CD4-positive, alpha-beta T cell (primary cell): ENCODE data around the gene SH3BP1. TPM values are rescaled to one million over a fixed set of nuclear protein-coding genes. Genes with fewer than 3 reads are reported as not detected.

Experiments used
- ATAC-seq: fragments of 200-7000 bp; cut with Tn5 transposase; one replicate; pipeline ENCODE4 v1.10.0; 2022; ENCODE audit warnings: mild to moderate bottlenecking; ENCODE audit not compliant: poor library complexity
- CTCF ChIA-PET: fragments of 350-600 bp; sonication (Branson Sonifier 250); formaldehyde crosslinking; loops from one replicate; lab custom pipeline; 2021; ENCODE audit warnings: antibody characterized with exemption, inconsistent platforms; lab: Charles Lee
- POLR2A ChIA-PET: fragments of 350-600 bp; sonication (Branson Sonifier 250); formaldehyde crosslinking; loops from one replicate; lab custom pipeline; 2021; ENCODE audit warnings: antibody characterized with exemption, inconsistent platforms; lab: Charles Lee
- DNase-seq, 14 experiments: peaks; one replicate each; pipeline ENCODE4 v3.0.0-alpha.2; 2013 to 2020; ENCODE audit warnings: mixed read lengths in 2 of 14
- H3K27ac ChIP-seq, 2 donors: one replicate each; pipeline versions ENCODE4 v1.5.1 to v1.7.0; 2013; ENCODE audit warnings: low read length in 2 of 2, low read depth in 1 of 2, mild to moderate bottlenecking in 1 of 2
- H3K27me3 ChIP-seq, 2 experiments: 1 replicate in 1 of 2; 2 replicates in 1 of 2; pipeline versions ENCODE4 v1.6.1 to v1.7.0; 2013; ENCODE audit warnings: low read length in 2 of 2, control low read depth in 1 of 2, mild to moderate bottlenecking in 1 of 2, moderate library complexity in 1 of 2; ENCODE audit not compliant: insufficient read depth in 2 of 2, control insufficient read depth in 1 of 2
- H3K36me3 ChIP-seq: one replicate; pipeline ENCODE4 v1.6.1; 2013; ENCODE audit warnings: low read length, control low read depth; ENCODE audit not compliant: insufficient read depth
- H3K4me1 ChIP-seq: one replicate; pipeline ENCODE4 v1.6.1; 2013; ENCODE audit warnings: low read length, control low read depth; ENCODE audit not compliant: insufficient read depth
- H3K4me3 ChIP-seq: one replicate; pipeline ENCODE4 v1.5.1; 2013; ENCODE audit warnings: mild to moderate bottlenecking, low read length, moderate library complexity
- H3K9me3 ChIP-seq, 2 experiments: 1 replicate in 1 of 2; 2 replicates in 1 of 2; pipeline versions ENCODE4 v1.6.1 to v1.7.0; 2013; ENCODE audit warnings: low read length in 2 of 2, mild to moderate bottlenecking in 2 of 2, control low read depth in 1 of 2, moderate library complexity in 1 of 2; ENCODE audit not compliant: control insufficient read depth in 1 of 2, insufficient read depth in 1 of 2
- H3K27ac Mint-ChIP-seq: one replicate; pipeline ENCODE4 v1.8.0; 2020; ENCODE audit warnings: mixed read lengths
- H3K27me3 Mint-ChIP-seq: one replicate; pipeline ENCODE4 v1.8.0; 2021; ENCODE audit warnings: mixed read lengths
- H3K36me3 Mint-ChIP-seq: one replicate; pipeline ENCODE4 v1.8.0; 2021; ENCODE audit warnings: low read depth, mixed read lengths
- H3K4me1 Mint-ChIP-seq: one replicate; pipeline ENCODE4 v1.8.0; 2021; ENCODE audit warnings: low read depth, mixed read lengths
- H3K4me3 Mint-ChIP-seq: one replicate; pipeline ENCODE4 v1.8.0; 2020; ENCODE audit warnings: mild to moderate bottlenecking, mixed read lengths
- H3K9me3 Mint-ChIP-seq: one replicate; pipeline ENCODE4 v1.8.0; 2020; ENCODE audit warnings: mixed read lengths
- intact Hi-C, 2 experiments: fragments of 100-400 bp; cut with DNase I in 1 of 2; cut with micrococcal nuclease in 1 of 2; formaldehyde crosslinking; loops; one replicate each; pipeline versions ENCODE4 v1.15.1 to v1.9.0; 2023 to 2025; cut with DNase I, micrococcal nuclease
- total RNA-seq, 174 experiments: library from RNA in 2 of 174; stranded (reverse) in 2 of 174; gene quantifications; one replicate each; pipeline ENCODE4 v1.2.3 and lab custom pipeline; 2021 to 2026
- TF ChIP-seq, protein P1 (sequence below): fragments of 200-600 bp; IDR thresholded peaks from one replicate; pipeline ENCODE4 v1.8.0; 2022; ENCODE audit warnings: antibody characterized with exemption, mild to moderate bottlenecking

SH3BP1 gene
- total RNA-seq, 2 experiments from 2014 or later = 46.9 to 49.0 TPM

DNA sequence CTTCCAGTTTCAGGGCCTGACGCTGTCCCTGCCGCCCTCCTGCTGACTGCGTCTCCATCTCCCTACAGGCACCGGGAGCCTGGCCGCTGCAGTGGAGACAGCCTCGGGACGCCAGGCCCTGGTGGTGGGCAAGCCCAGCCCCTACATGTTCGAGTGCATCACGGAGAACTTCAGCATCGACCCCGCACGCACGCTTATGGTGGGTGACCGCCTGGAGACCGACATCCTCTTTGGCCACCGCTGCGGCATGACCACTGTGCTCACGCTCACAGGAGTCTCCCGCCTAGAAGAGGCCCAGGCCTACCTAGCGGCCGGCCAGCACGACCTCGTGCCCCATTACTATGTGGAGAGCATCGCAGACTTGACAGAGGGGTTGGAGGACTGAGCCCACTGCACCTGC is 26.0 kb downstream of the SH3BP1 start:
- Mint-ChIP-seq H3K4me1 (peaks cover 26% of the 10 kb centered on the region), H3K27ac (no peak overlapping the region), H3K9me3 (no peaks in the 10 kb centered on the region), H3K27me3 (no peaks in the 10 kb centered on the region), H3K4me3 (no peak overlapping the region), H3K36me3 (peaks cover 8% of the 10 kb centered on the region)
- ATAC-seq (no peak), DNase-seq (no peak)
- intact Hi-C loops = no loop called here
- H3K36me3 ChIP-seq = peaks cover 17% of the 10 kb centered on the region
- no peaks in the 10 kb centered on the region for H3K27me3 ChIP-seq
- H3K4me1 ChIP-seq = peaks cover 12% of the 10 kb centered on the region
- no peak overlapping the region for H3K4me3 ChIP-seq
- TF ChIP-seq, protein P1, sequence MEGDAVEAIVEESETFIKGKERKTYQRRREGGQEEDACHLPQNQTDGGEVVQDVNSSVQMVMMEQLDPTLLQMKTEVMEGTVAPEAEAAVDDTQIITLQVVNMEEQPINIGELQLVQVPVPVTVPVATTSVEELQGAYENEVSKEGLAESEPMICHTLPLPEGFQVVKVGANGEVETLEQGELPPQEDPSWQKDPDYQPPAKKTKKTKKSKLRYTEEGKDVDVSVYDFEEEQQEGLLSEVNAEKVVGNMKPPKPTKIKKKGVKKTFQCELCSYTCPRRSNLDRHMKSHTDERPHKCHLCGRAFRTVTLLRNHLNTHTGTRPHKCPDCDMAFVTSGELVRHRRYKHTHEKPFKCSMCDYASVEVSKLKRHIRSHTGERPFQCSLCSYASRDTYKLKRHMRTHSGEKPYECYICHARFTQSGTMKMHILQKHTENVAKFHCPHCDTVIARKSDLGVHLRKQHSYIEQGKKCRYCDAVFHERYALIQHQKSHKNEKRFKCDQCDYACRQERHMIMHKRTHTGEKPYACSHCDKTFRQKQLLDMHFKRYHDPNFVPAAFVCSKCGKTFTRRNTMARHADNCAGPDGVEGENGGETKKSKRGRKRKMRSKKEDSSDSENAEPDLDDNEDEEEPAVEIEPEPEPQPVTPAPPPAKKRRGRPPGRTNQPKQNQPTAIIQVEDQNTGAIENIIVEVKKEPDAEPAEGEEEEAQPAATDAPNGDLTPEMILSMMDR = no peak
- H3K9me3 ChIP-seq = no peaks in the 10 kb centered on the region
- H3K27ac ChIP-seq = no peak overlapping the region
- CTCF ChIA-PET = no interaction called here
- POLR2A ChIA-PET = interaction anchor here (9.8 kb wide), 1 partner anchor 8 kb away, joined by 256 read pairs; the partner anchor contains the start of gene LGALS1

GRCh38 chr22:37669586-37669985 is 30.1 kb downstream of the SH3BP1 start:
- TF ChIP-seq, protein P1 = no peak
- ChIA-PET POLR2A (interaction anchor here (0.6 to 10.5 kb wide), 3 partner anchors 8 to 27 kb away, joined by 3 to 256 read pairs (median 5); partner anchors contain the start of gene PDXP), CTCF (interaction anchor here (1.7 kb wide), 1 partner anchor 9 kb away, joined by 4 read pairs; no protein-coding TSS in a partner anchor)
- no peak overlapping the region for H3K27ac ChIP-seq
- Mint-ChIP-seq H3K36me3 (peaks cover 8% of the 10 kb centered on the region), H3K9me3 (no peaks in the 10 kb centered on the region), H3K27me3 (no peaks in the 10 kb centered on the region), H3K4me1 (peaks cover 39% of the 10 kb centered on the region), H3K4me3 (no peak overlapping the region), H3K27ac (peak overlapping the region; percentile 74)
- ATAC-seq (no peak), DNase-seq (no peak)
- peaks cover 15% of the 10 kb centered on the region for H3K36me3 ChIP-seq
- peaks cover 38% of the 10 kb centered on the region for H3K4me1 ChIP-seq
- H3K9me3 ChIP-seq = no peaks in the 10 kb centered on the region
- no peak overlapping the region for H3K4me3 ChIP-seq
- no peaks in the 10 kb centered on the region for H3K27me3 ChIP-seq
- intact Hi-C loops = no loop called here

DNA sequence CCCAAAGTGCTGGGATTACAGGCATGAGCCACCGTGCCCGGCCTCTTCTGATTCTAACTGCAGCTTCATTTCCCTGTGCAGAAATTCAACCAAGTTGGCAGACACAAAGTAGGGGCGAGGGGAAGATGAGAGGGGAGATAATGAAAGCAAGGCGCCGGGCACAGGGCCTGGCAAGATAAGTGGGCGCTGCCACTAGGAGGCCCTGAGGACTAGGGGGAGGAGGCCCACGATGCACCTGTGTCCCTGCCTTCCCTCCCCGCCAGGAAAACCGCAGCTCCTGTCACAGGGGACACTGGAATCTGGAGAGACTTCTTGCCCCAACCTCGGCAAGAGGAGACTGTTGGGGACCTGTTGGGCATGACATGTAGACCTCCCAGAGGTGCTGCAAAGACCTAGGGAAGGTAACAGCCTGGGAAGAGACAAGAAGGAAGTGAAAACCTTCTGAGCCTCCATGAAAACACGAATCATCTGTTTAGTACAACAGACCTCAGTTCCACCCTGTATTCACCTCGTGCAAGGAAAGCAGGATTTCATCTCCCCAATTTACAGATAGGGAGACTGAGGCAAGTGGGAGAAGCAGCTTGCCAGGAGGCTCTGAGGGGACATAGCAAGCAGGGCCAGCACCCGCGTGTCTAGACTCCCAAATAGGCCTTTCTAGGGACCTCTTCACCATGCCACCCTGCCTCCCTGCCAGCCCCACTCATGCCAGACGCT is 32.9 kb downstream of the SH3BP1 start:
- peaks cover 60% of the 10 kb centered on the region for H3K4me1 ChIP-seq
- no peaks in the 10 kb centered on the region for H3K27me3 ChIP-seq
- Mint-ChIP-seq H3K9me3 (no peaks in the 10 kb centered on the region), H3K4me1 (peaks cover 53% of the 10 kb centered on the region), H3K27ac (peak overlapping the region; percentile 96), H3K4me3 (peak overlapping the region; percentile 75), H3K27me3 (no peaks in the 10 kb centered on the region), H3K36me3 (peaks cover 8% of the 10 kb centered on the region)
- H3K36me3 ChIP-seq = no peaks in the 10 kb centered on the region
- POLR2A ChIA-PET = interaction anchor here (0.8 to 10.5 kb wide), 10 partner anchors 9 to 64 kb away, joined by 3 to 256 read pairs (median 8); partner anchors contain the start of genes GGA1, PDXP and SH3BP1
- no peak for ATAC-seq
- H3K4me3 ChIP-seq = no peak overlapping the region
- H3K9me3 ChIP-seq = no peaks in the 10 kb centered on the region
- intact Hi-C loops = no loop called here
- CTCF ChIA-PET = interaction anchor here (0.9 to 2.4 kb wide), 5 partner anchors 11 to 30 kb away, joined by 3 to 13 read pairs (median 5); partner anchors contain the start of gene PDXP
- DNase-seq = peak in 6 of 14 experiments; percentile 15 to 67 (median 47)
- peak overlapping the region; percentile 30 to 35 for H3K27ac ChIP-seq
- TF ChIP-seq, protein P1 = no peak
